ENCODE data around the gene AOPEP.

Gene AOPEP

GRCh38 chr9:94796687-94797086 lies 70.2 kb downstream of the AOPEP start:
- no peak for DNase-seq

GRCh38 chr9:94798201-94798600 lies 71.7 kb downstream of the AOPEP start:
- DNase-seq, result no peak

GRCh38 chr9:94798708-94799107 lies 72.2 kb downstream of the AOPEP start:
- DNase-seq, result no peak

- DNase-seq, result no peak
Observed at GRCh38 chr9:94799578-94800264, 73.2 kb downstream of the AOPEP start.

GRCh38 chr9:94800424-94801117 lies 74.1 kb downstream of the AOPEP start:
- DNase-seq, result no peak

GRCh38 chr9:94801234-94801633 lies 74.7 kb downstream of the AOPEP start:
- DNase-seq, result no peak

- no peak for DNase-seq
Observed at GRCh38 chr9:94801681-94802080, 75.2 kb downstream of the AOPEP start.

- DNase-seq, result no peak
Observed at GRCh38 chr9:94802251-94802650, 75.8 kb downstream of the AOPEP start.

- peak; percentile 29 for DNase-seq
Observed at GRCh38 chr9:94802793-94803192, 76.3 kb downstream of the AOPEP start.

GRCh38 chr9:94804316-94804715 lies 77.8 kb downstream of the AOPEP start:
- DNase-seq, result no peak

- DNase-seq, result no peak
Observed at GRCh38 chr9:94805051-94805489, 78.6 kb downstream of the AOPEP start.

- DNase-seq, result no peak
Observed at GRCh38 chr9:94805585-94805984, 79.1 kb downstream of the AOPEP start.

- DNase-seq, result no peak
Observed at GRCh38 chr9:94806307-94806893, 79.9 kb downstream of the AOPEP start.

- DNase-seq, result no peak
Observed at GRCh38 chr9:94807556-94807955, 81.1 kb downstream of the AOPEP start.

- no peak for DNase-seq
Observed at GRCh38 chr9:94808926-94809700, 82.6 kb downstream of the AOPEP start.

- DNase-seq, result no peak
Observed at GRCh38 chr9:94809778-94810177, 83.3 kb downstream of the AOPEP start.

- no peak for DNase-seq
Observed at GRCh38 chr9:94811074-94811473, 84.6 kb downstream of the AOPEP start.

GRCh38 chr9:94812343-94812742 lies 85.8 kb downstream of the AOPEP start:
- no peak for DNase-seq

- no peak for DNase-seq
Observed at GRCh38 chr9:94813379-94813778, 86.9 kb downstream of the AOPEP start.

- no peak for DNase-seq
Observed at GRCh38 chr9:94817291-94818177, 91.0 kb downstream of the AOPEP start.

- no peak for DNase-seq
Observed at GRCh38 chr9:94818178-94818541, 91.7 kb downstream of the AOPEP start.

GRCh38 chr9:94819161-94819687 lies 92.7 kb downstream of the AOPEP start:
- no peak for DNase-seq
